LNCaP clone FGC (cell line): ENCODE measurements around the gene INPP5A.

Experiments
- DNase-seq: peaks from one replicate; pipeline ENCODE4 v3.0.0-alpha.2; 2011; ENCODE audit warnings: low read depth
- H3K4me3 ChIP-seq: 2 replicates; pipeline ENCODE4 v1.5.1; 2011; ENCODE audit warnings: mild to moderate bottlenecking, low read depth, low read length, control low read depth
- TF ChIP-seq, protein P1 (sequence below): IDR thresholded peaks from 2 replicates; pipeline ENCODE4 v1.5.1; 2012; ENCODE audit warnings: mild to moderate bottlenecking; ENCODE audit not compliant: control insufficient read depth, insufficient read depth; ENCODE audit errors: extremely low read depth

INPP5A gene

DNA sequence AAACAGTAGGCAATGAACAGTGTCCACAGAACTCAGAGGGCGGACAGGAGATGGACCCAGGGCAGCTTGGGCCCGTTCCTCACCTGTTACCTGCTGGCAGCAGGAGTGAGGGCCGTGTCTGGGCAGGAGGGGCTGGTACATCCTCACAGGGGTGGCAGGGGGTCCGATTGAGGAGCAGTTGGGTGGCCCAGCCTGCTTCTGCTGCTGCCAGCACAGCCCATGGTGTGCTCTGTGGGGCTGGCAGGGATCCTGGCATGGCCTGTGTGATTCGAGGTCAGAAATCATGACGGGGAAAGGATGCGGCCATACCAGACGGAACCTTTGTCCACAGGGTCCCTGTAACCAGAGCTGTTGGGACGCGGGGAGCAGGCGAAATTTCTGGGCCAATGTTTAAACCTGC lies 49.6 kb downstream of the INPP5A start:
- TF ChIP-seq, protein P1, sequence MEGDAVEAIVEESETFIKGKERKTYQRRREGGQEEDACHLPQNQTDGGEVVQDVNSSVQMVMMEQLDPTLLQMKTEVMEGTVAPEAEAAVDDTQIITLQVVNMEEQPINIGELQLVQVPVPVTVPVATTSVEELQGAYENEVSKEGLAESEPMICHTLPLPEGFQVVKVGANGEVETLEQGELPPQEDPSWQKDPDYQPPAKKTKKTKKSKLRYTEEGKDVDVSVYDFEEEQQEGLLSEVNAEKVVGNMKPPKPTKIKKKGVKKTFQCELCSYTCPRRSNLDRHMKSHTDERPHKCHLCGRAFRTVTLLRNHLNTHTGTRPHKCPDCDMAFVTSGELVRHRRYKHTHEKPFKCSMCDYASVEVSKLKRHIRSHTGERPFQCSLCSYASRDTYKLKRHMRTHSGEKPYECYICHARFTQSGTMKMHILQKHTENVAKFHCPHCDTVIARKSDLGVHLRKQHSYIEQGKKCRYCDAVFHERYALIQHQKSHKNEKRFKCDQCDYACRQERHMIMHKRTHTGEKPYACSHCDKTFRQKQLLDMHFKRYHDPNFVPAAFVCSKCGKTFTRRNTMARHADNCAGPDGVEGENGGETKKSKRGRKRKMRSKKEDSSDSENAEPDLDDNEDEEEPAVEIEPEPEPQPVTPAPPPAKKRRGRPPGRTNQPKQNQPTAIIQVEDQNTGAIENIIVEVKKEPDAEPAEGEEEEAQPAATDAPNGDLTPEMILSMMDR: no peak
- no peak overlapping the region for H3K4me3 ChIP-seq
- DNase-seq: no peak

- no peak overlapping the region for H3K4me3 ChIP-seq
- DNase-seq: no peak
- TF ChIP-seq, protein P1: no peak
These were observed 50.9 kb downstream of the INPP5A start for GRCh38 chr10:132588301-132589013.

GRCh38 chr10:132589015-132589414 lies 51.4 kb downstream of the INPP5A start:
- no peak for DNase-seq
- no peak overlapping the region for H3K4me3 ChIP-seq
- TF ChIP-seq, protein P1: no peak

GRCh38 chr10:132589681-132590080 lies 52.1 kb downstream of the INPP5A start:
- H3K4me3 ChIP-seq: no peak overlapping the region
- TF ChIP-seq, protein P1: no peak
- DNase-seq: no peak

DNA sequence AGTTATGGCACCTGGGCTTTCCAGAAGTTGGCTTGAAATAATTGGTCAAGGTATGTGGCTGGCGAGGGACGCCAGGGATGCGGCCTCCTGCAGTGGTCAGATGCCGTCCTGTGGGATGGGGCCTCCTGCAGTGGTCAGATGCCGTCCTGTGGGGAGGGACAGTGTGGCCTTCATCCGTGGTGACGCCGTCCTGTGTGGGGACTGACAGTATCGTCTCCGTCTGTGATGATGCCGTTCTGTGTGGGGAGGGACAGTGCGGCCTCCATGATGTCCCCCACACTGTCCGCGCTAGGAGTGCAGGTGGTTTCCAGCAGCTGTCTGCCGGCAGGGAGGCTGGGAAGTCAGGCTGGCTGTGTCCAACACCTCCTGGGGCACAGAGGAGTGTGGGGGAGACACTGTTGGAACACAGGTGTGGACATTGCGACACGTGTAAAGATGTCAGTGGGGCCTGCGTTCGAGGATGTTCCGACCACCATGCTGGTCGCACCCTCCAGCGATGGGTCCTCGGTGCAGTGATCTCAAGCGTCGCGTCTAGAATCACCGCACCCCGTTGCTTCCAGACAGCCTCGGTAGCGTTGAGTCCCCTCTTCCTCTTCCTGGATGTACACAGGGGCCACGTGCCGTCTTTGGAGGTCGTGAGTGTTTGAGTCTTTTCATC lies 52.6 kb downstream of the INPP5A start:
- DNase-seq: no peak
- H3K4me3 ChIP-seq: no peak overlapping the region
- TF ChIP-seq, protein P1: no peak

DNA sequence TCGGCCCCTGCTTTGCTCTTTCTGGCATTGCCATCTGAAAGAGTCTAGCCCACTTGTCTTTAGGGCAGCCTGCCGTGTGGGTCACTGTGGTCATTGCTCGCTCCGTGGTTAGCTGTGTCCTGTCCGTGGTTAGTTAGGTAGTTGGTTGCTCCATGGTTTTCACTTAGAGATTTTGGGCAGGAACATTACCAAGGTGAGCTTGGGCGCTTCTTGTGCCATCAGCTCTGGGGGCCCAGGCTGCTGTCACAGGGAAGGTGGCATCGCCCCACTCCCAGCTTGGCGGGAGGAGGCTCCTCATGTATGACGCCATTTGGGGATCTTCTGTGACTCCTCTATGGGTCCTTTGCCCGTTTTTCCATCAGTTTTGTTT lies 53.1 kb downstream of the INPP5A start:
- TF ChIP-seq, protein P1: no peak
- H3K4me3 ChIP-seq: no peak overlapping the region
- DNase-seq: no peak
